ENCODE results near the gene GABARAPL1.
A peak's percentile ranks its signal among the peaks of the same experiment; 100 is the strongest.
"Not testable (repeated sequence)": the region's sequence is repeated elsewhere in the genome, so short reads cannot be mapped to it uniquely, and the experiment has no call there.

GABARAPL1 gene

DNA sequence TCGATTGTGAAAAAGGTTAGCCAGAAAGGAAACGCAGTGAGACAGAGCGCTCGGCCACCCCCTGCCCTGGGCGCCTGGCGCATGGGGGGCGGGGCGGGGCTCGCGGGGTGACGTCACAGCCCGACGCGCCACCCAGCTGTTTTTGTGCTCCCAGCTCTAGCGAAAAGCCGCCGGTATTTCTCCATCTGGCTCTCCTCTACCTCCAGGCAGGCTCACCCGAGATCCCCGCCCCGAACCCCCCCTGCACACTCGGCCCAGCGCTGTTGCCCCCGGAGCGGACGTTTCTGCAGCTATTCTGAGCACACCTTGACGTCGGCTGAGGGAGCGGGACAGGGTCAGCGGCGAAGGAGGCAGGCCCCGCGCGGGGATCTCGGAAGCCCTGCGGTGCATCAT, at the start of gene GABARAPL1:
Gene GABARAPL1 (plus strand): TSS at position 139 of the 393 bp plus-strand sequence. CDS start 253 bp downstream, at position 392.
- DNase-seq (ENCODE audit: low spot score): peak; percentile 60

DNA sequence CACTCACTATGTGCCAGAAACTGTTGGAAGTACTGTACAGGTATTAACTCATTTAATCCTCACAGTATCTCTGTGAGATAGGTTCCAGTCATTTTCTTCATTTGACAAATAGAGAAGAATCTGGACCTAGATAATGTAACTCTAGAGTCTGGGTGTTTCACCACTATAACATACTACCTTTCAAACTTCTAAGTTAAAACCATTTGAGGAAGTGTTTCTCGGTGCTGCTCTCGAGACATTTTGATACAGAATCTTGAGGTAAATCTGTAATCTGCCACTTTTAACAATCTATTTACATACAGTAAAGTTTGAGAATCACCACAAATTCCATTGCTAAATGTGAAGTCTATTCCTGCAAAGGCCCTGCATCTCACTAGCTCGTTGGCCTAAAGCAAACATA, 49.6 kb upstream of the GABARAPL1 start:
- no peak for DNase-seq (ENCODE audit: low spot score)

DNA sequence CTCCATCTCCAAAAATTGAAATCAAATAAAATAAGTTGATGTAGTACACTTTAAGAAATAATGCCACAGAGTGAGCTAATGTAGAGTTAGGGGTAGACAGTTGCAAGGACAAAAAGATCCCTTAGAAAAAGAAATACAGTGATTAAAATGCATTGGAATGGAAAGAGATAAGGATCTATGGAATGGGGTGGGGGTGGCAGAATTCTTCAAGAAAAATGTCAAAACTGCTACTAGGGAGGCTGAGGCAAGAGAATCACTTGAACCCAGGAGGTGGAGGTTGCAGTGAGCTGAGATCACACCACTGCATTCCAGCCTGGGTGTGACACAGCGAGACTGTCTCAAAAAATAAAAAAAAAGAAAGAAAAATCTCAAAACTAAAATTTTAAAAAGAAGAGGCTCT, 47.3 kb upstream of the GABARAPL1 start:
- no peak for DNase-seq (ENCODE audit: low spot score)

DNA sequence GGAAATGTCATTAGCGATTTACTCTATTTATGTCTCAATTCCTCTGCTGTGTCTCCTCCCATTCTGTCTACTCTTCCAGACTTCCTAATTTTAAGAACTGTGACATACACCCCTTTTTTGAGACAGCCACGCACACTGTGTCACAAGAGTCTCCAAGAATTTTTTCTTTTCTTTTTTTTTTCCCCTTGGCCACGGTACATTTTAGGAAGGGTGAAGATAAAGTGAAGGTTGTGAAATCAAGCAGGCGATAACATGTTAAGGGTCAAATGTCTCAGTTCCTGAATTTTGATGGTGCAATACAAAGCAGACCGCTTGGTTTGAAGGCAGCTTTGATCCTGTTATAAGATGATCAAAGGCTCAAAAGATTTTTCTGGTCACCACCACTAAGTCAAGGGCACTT, 45.1 kb upstream of the GABARAPL1 start:
- DNase-seq (ENCODE audit: low spot score): no peak

DNA sequence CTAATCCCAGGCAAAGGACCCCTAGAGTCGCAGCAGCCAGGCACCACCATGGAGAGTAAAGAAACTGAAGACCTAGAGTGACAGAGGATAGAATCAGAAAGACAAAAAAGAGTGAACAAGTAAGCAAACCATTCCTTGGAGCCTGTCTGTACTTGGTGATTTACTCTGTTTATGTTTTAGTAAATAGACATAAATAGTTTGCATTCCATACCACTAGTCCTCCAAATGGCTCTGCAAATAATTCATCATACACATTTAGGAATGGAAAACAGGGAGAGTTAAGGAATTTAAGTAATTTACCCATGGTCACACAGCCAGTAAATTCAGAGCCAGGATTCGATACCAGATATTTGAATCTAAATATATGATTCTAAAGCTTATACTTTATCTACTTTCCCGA, 43.6 kb upstream of the GABARAPL1 start:
- no peak for DNase-seq (ENCODE audit: low spot score)

DNA sequence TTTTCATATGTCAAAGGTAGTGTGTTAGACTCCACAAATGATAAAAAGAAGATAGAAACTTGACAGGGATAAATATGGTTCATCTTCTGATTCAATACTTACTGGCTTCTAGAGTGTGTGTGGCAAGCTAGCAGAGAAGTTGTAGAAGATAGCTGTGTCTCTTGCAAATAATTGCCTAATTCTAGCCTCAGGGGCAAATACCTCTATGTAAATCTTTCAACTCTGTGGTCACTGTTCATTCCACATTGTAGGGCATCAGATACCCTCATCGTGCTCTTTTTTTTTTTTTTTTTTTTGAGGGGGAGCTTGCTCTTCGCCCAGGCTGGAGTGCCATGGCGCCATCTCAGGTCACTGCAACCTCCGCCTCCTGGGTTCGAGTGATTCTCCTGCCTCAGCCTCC, 42.5 kb upstream of the GABARAPL1 start:
- no peak for DNase-seq (ENCODE audit: low spot score)

DNA sequence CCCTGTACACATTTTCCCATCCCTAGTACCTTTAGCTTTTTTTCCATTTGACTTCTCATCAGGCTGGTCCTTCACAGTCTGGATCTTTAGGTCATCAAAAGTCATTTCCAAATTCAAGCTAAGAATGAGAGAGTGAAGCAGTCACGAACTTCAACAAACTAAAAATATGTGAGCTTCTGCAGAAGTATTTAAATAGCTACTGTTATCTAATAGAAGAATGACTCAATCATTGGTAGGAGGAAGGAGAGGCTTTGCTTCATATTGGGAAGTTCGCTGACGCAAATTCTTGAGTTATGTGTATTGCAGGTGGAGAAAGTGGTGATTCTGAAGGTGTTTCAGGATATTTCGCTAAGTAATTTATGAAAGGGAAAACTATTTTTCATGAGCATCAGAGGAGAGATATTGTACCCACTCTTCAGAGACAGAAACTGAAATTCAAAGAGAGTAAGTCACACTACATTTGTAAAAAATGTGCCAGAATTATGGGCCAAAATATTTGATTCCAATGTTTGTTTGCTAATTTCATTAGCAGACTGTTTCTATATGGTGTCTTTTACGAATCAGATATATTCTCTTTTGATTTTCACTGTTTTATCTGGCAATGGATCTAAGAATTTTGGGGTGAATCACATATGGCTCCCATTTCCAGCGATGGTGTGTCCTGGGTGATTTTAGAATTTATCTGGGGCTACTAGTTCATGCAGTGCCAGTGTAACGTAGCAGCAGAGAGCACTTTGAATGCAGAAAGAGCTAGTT, 40.5 kb upstream of the GABARAPL1 start, which contains the start of gene OLR1:
Gene OLR1 (minus strand): TSS at position 160 of the 756 bp plus-strand sequence. CDS start 55 bp downstream, at position 105.
- no peak for DNase-seq (ENCODE audit: low spot score)

DNA sequence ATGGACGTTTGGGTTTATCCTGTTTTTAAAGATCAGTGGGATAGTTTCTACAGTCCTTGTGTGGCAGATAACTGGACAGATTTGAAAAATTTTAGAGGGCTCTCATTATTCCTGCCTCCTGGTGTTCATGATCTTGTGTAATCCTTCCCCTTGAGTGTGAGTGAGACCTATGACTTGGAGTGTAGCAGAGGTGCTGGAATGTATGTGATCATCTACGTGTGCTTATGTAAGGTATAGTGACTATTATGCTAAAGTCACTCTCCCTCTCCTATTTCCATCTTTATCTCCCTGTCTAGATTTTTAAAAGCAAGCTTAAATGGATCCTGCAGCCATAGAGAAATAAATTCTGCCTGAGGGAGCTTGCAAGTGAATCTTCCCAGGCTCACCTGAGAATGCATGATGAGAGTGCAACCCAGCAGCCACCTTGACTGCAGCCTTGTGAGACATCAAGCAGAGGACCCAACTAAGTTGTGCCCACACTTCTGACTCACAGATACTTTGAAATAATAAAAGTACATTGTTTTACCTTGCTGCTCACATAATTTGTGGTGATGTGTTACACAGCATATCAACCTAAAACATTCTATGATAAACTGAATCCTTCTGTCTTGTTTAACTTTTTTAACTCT, 37.6 kb upstream of the GABARAPL1 start:
- DNase-seq (ENCODE audit: low spot score): no peak

DNA sequence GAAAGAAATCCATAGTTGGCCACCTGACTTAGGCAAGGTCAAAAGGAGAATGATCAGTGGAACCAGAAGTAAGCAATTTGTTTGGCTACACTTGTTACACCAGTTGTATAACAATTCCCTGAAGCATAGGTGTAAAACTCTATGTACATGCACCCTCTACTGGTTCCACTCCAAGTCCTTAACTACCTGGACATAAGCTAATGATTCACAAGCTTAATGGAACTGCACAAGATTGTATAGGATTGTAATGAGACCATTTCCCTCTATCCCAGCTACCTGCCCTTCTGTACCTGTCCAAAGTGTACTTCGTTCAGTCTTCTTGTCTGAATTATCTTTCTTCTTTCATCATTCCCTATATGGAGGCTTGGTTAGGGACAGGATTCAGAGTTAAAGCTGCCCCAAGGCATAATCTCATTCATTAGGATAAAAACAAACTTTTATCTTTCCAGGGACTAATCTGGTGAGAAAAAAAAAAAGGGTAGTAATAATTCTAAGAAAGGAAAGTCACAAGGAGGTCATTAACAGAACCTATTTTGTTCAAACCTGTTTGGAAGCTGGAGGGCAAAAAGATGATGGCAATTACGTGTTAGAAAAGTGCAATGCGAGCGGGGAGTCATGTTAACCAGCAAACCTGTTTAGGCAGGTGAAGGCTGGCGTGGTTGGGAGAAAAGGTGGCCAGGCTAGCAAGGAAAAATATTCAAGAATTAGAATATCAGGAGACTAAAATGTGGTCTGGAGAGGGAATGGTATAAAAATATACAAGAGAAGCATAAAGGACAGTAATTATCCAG, 36.6 kb upstream of the GABARAPL1 start:
- no peak for DNase-seq (ENCODE audit: low spot score)

DNA sequence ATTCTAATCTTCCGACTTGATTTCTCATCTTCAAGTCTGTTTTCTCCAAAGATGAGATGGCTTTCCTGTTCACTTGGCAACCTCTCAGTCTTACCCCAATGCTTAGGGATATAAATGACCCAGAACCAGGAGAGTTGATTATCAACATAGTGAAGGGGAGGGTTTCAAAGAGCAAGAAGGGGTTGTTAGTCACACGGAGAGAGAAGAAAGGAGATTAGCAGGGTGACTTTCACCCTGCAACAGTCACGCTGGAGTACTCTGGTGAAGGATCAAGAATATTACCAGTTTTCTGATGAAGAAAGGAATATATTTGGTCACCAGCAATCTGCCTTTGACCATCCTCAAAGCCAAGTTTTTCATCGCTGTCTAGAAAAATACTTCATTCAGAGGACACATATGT, 33.9 kb upstream of the GABARAPL1 start, which contains the start of gene TMEM52B:
Gene TMEM52B (plus strand): TSS at position 212 of the 400 bp plus-strand sequence. CDS start 543 bp downstream, outside the sequence.
- no peak for DNase-seq (ENCODE audit: low spot score)

DNA sequence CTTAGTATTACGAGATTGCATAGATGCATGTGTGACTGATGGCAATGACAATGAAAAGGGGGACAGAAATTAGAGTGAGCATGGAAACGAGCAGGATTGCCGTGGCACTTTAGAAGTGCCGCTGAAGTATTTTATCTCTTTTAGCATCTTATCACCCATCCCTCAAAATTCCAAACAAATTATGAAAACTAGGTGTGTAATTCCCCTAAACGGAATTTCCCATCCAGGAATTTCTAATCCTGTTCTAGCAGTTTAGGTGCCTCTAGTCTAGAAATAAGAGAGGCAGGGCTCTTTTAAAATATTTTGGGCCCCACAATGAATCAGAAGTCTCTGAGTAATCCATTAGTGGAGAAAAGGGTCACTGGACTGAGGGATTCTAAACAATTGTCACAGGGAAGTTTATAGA, 32.9 kb upstream of the GABARAPL1 start:
- DNase-seq (ENCODE audit: low spot score): no peak

DNA sequence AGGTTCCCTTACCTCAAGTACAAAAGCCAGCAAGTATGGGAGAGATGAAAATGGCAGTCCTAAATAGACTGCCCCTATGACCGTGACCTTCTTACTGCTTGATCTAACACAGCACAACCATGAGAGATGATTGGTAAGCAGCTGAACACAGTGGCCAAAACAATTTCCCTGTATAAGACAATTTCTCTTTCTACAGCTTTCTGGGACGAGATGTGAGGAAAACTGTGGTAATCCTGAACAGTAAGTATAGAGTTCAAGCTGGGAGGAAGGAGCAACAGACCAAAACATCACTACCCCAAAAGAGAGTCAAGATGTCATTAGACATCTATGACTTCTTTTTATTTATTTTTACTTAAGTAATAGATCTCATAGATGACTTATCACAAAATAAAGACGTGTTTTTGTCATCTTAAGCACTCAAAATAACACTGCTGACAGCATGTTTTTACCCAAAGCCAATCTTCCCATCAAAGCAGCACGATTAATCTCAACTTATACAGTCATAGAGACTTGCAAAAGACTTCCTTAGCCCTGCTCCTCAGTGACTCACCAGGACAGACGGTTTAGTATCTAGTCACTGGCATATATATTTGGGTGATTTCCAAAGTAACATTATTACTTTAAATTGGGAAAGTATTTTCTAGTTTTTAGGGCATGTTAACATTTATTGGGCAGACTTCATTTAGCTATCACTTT, 30.2 kb upstream of the GABARAPL1 start:
- DNase-seq (ENCODE audit: low spot score): no peak

DNA sequence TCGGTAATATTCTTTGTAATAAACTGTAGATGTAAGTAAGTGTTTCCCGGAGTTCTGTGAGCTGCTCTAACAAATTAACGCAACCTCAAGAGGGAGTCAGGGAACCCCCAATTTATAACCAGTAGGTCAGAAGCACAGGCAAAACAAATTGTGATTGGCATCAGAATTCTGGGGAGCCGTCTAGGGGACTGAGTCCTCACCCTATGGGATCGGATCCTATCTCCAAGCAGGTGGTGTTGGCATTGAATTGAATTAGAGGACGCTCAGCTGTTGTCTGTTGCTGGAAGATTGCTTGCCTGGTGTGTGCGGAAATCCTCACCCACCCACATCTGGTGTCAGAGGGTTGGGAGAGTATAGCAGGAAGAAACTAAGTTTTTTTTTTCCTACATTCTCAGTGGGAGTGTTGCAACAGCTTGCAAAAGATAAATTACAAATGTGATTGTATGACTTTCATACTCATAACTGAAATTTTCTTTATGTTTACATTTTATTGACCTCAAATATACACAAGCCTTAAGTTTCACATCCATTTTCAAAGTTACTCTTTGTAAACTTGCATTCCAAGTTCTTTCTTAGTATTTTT, 28.3 kb upstream of the GABARAPL1 start:
- DNase-seq (ENCODE audit: low spot score): no peak

DNA sequence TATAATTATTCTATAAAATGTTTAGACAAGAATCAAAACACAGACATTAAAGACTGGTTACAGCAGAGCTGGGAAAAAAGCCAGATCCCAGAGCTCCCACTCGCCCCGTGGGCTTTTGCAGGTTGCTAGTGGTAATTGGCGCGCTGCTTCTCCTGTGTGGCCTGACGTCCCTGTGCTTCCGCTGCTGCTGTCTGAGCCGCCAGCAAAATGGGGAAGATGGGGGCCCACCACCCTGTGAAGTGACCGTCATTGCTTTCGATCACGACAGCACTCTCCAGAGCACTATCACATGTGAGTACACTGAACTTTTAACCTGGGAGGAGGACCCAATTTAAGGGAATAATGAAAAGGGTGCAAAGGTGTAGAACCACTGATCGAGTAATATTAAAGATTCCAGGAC, 26.4 kb upstream of the GABARAPL1 start:
- no peak for DNase-seq (ENCODE audit: low spot score)

DNA sequence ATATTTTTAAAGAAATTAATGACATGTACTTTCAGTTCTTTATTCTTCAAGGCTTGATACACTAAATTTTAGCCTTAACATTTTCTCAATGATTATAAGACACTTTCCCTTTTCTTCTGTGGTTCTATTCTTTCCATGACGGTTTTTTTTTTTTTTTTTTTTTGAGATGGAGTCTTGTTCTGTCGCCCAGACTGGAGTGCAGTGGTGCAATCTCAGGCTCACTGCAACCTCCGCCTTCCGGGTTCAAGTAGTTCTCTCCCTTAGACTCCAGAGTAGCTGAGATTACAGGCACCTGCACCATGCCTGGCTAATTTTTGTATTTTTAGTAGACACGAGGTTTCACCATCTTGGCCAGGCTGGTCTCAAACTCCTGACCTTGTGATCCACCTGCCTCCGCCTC, 25.7 kb upstream of the GABARAPL1 start:
- not testable (repeated sequence) for DNase-seq (ENCODE audit: low spot score)

DNA sequence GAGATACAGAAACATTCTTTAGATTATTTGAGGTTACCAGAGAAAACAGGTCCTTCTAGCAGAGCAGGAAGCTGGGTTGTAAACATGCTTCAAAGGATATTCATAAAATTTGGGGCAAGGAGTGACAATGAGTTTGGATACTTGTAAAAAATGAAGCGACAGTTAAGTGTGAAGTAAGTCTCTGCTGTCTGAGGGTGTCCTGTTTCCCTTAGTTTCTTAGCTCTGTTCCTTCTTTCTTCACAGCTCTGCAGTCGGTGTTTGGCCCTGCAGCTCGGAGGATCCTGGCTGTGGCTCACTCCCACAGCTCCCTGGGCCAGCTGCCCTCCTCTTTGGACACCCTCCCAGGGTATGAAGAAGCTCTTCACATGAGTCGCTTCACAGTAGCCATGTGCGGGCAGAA, 23.0 kb upstream of the GABARAPL1 start:
- no peak for DNase-seq (ENCODE audit: low spot score)

DNA sequence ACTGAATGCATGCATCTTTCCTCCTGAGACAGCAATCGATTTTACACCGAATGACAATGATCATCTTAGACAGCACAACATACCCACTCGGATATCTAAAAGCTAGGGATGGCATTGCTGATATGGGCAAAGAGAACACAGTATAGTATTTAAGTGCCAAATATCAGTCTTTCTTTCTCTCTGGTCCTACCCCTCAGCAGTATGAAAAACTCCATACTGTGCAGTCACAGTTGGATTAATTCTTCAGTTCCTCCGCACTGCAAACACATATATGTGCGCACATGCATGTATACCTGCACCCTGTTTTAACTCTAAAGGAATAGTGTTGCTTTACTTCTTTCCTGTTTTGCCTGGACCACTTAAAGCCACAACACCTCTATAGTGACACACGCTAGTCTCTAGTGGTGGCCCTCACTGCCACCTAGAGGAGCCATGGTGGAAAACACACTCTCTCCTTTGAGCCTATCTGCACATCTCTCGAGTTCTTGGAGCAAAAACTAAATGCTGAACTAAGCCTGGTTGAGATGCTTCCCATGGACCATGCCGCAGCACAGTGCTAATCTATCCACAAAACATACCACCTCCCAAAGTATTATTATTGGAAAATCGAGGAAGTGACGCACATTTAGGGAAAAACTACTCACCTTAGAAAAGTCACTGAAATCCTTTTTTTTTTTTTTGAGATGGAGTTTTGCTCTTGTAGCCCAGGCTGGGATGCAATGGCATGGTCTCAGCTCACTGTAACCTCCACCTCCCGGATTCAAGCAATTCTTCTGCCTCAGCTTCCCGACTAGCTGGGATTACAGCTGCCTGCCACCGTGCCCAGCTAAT, 21.9 kb upstream of the GABARAPL1 start:
- peak; percentile 64 for DNase-seq (ENCODE audit: low spot score)

DNA sequence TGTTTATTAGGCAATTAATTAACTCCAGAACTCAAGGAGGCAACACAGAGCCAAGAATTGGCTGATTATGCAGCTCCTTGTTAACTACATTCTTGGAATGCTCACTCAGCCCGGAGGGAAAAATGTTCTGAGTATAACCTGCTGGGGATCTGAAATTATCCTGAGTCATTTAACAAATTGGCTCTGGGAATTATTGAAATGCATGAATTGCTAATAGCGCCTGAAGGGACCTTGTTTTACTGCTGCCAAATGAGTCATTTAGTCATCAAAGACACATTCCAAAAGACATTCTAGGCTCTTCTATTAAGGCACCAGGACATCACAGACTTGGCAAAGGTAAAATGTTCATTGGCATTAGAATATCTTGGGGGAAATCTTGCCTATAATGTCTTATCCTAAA, 20.8 kb upstream of the GABARAPL1 start:
- DNase-seq (ENCODE audit: low spot score): no peak

DNA sequence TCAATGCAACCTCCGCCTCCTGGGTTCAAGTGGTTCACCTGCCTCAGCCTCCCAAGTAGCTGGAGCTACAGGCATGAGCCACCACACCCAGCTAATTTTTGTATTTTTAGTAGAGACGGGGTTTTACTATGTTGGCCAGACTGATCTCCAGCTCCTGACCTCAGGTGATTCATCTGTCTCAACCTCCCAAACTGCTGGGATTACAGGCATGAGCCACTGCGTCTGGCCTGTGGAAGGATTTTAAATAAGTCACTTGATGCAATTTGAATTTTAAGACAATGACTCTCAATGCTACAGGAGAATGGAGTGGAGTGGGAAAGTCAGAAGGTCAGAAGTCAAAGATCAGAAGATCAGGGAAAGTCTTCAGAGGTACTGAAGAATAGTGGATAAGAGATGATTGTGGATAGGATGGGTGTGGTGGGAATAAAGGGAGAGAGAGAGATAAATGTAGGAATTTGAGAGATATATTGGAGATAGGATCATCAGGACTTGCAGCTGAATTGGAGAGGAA, 18.5 kb upstream of the GABARAPL1 start:
- DNase-seq (ENCODE audit: low spot score): no peak

DNA sequence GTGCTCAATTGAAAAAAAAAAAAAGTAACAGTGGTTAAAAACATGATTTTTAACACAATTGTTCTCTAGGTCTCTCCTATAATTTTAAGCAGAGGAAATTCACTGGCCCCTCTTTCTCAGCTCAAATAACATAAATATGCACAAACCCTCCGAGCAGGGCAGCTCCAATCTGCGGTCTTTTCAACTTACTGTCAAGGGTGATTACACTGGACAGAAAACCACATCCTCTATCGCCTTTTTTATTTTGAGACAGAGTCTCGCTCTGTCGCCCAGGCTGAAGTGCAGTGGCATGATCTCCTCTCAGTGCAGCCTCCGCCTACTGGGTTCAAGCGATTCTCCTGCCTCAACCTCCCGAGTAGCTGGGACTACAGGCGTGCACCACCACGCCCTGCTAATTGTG, 16.5 kb upstream of the GABARAPL1 start:
- no peak for DNase-seq (ENCODE audit: low spot score)

DNA sequence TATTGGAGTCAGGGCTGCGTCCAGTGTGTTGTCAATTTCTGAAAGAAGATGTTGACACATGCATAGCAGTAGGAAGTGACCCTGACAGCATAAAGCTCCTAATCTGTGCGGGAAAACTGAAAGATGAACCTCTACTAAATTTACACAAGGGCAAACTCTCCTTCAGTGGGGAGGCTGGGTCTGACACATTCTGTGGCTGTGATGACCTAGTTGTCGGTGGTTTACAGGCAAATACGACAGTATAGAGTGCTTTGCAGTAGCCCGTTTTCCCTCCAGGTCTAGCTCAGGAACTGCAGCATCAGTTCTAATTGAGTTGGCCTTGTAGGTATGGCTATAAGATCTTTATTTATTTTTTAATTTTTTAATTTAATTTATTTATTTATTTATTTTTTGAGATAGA, 14.8 kb upstream of the GABARAPL1 start:
- DNase-seq (ENCODE audit: low spot score): no peak
